WTC11 (cell line): ENCODE results near the gene PPP1R14C. TPM values are rescaled to one million over a fixed set of nuclear protein-coding genes. Genes with fewer than 3 reads are reported as not detected.

Experiments used
- ATAC-seq: fragments of 200-7000 bp; cut with Tn5 transposase; 2 replicates; pipeline ENCODE4 v1.10.0; 2021; ENCODE audit warnings: mild to moderate bottlenecking, moderate library complexity
- CTCF ChIA-PET: fragments of 300-600 bp; sonication (Branson Sonifier 250); formaldehyde crosslinking; loops from one replicate; lab custom pipeline; 2021; ENCODE audit warnings: antibody characterized with exemption; lab: Charles Lee
- POLR2A ChIA-PET: fragments of 350-600 bp; sonication (Branson Sonifier 250); formaldehyde crosslinking; loops from one replicate; lab custom pipeline; 2021; ENCODE audit warnings: antibody characterized with exemption; lab: Charles Lee
- DNase-seq: peaks from one replicate; pipeline ENCODE4 v3.0.0; 2021; ENCODE audit warnings: low spot score
- H3K27ac Mint-ChIP-seq: 2 replicates; pipeline ENCODE4 v1.8.0; 2021; ENCODE audit warnings: mixed read lengths
- H3K27me3 Mint-ChIP-seq: 2 replicates; pipeline ENCODE4 v1.8.0; 2021; ENCODE audit warnings: low read depth, mild to moderate bottlenecking, moderate library complexity, mixed read lengths
- H3K36me3 Mint-ChIP-seq: 2 replicates; pipeline ENCODE4 v1.8.0; 2021; ENCODE audit warnings: mixed read lengths
- H3K4me1 Mint-ChIP-seq: 2 replicates; pipeline ENCODE4 v1.8.0; 2022; ENCODE audit warnings: mixed read lengths
- H3K4me3 Mint-ChIP-seq: 2 replicates; pipeline ENCODE4 v1.8.0; 2021; ENCODE audit warnings: mild to moderate bottlenecking, moderate library complexity, mixed read lengths
- H3K9me3 Mint-ChIP-seq: 2 replicates; pipeline ENCODE4 v1.8.0; 2021; ENCODE audit warnings: mixed read lengths
- AR ChIP-seq: fragments of 250-450 bp; sonication (Bioruptor Pico); IDR thresholded peaks from 2 replicates; pipeline ENCODE4 v1.9.0; 2021; ENCODE audit warnings: mild to moderate bottlenecking
- CBFB ChIP-seq: sonication (generic); formaldehyde crosslinking; IDR thresholded peaks from 2 replicates; pipeline ENCODE4 v1.8.1; 2022; ENCODE audit warnings: mild to moderate bottlenecking, low read depth, missing genetic modification reagents
- ETV6 ChIP-seq: sonication (generic); formaldehyde crosslinking; IDR thresholded peaks from 2 replicates; pipeline ENCODE4 v1.8.1; 2022; ENCODE audit warnings: mild to moderate bottlenecking, missing genetic modification reagents
- FOXP4 ChIP-seq: sonication (generic); formaldehyde crosslinking; IDR thresholded peaks from 2 replicates; pipeline ENCODE4 v1.8.0; 2022; ENCODE audit warnings: mild to moderate bottlenecking, missing genetic modification reagents
- HMGA2 ChIP-seq: fragments of 250-450 bp; sonication (Bioruptor Pico); IDR thresholded peaks from 2 replicates; pipeline ENCODE4 v1.4.0; 2021; ENCODE audit warnings: mild to moderate bottlenecking, moderate library complexity
- IRF1 ChIP-seq: sonication (generic); formaldehyde crosslinking; IDR thresholded peaks from 2 replicates; pipeline ENCODE4 v1.8.0; 2023; ENCODE audit warnings: missing genetic modification reagents
- IRF2 ChIP-seq: sonication (generic); formaldehyde crosslinking; IDR thresholded peaks from 2 replicates; pipeline ENCODE4 v1.8.0; 2022; ENCODE audit warnings: low read depth, missing genetic modification reagents, borderline replicate concordance
- JUN ChIP-seq: sonication (generic); formaldehyde crosslinking; IDR thresholded peaks from 2 replicates; pipeline ENCODE4 v1.8.0; 2023; ENCODE audit warnings: mild to moderate bottlenecking, missing genetic modification reagents
- KAT7 ChIP-seq: sonication (generic); formaldehyde crosslinking; IDR thresholded peaks from 2 replicates; pipeline ENCODE4 v1.8.1; 2023; ENCODE audit warnings: missing genetic modification reagents, mild to moderate bottlenecking, borderline replicate concordance
- NR1H2 ChIP-seq: sonication (generic); formaldehyde crosslinking; IDR thresholded peaks from 2 replicates; pipeline ENCODE4 v1.9.0; 2021; ENCODE audit warnings: mild to moderate bottlenecking, moderate library complexity, missing genetic modification reagents
- SMAD3 ChIP-seq: sonication (generic); formaldehyde crosslinking; IDR thresholded peaks from 2 replicates; pipeline ENCODE4 v1.8.0; 2022; ENCODE audit warnings: missing genetic modification reagents, mild to moderate bottlenecking, borderline replicate concordance
- SMAD4 ChIP-seq: sonication (generic); formaldehyde crosslinking; IDR thresholded peaks from 2 replicates; pipeline ENCODE4 v1.8.0; 2022; ENCODE audit warnings: mild to moderate bottlenecking, missing genetic modification reagents
- TEAD4 ChIP-seq: sonication (generic); formaldehyde crosslinking; IDR thresholded peaks from 2 replicates; pipeline ENCODE4 v1.8.0; 2022; ENCODE audit warnings: mild to moderate bottlenecking, missing genetic modification reagents
- ZBTB21 ChIP-seq: sonication (generic); formaldehyde crosslinking; IDR thresholded peaks from 2 replicates; pipeline ENCODE4 v1.8.1; 2023; ENCODE audit warnings: mild to moderate bottlenecking, missing genetic modification reagents, borderline replicate concordance
- ZNF138 ChIP-seq: sonication (generic); formaldehyde crosslinking; conservative IDR thresholded peaks from 2 replicates; pipeline ENCODE4 v1.8.1; 2022; ENCODE audit warnings: mild to moderate bottlenecking, moderate library complexity, missing genetic modification reagents
- ZNF232 ChIP-seq: sonication (generic); formaldehyde crosslinking; IDR thresholded peaks from 2 replicates; pipeline ENCODE4 v1.8.0; 2022; ENCODE audit warnings: mild to moderate bottlenecking, missing genetic modification reagents
- total RNA-seq: library from RNA; stranded (reverse); gene quantifications from 3 replicates; pipeline ENCODE4 v1.2.3, GENCODE V29; 2021
- TF ChIP-seq, protein P1 (sequence below): sonication (generic); formaldehyde crosslinking; IDR thresholded peaks from 2 replicates; pipeline ENCODE4 v1.8.1; 2022; ENCODE audit warnings: low read depth, mild to moderate bottlenecking, moderate library complexity, missing genetic modification reagents, borderline replicate concordance
- TF ChIP-seq, protein P2 (sequence below): sonication (generic); formaldehyde crosslinking; conservative IDR thresholded peaks from 2 replicates; pipeline ENCODE4 v1.8.1; 2023; ENCODE audit warnings: mild to moderate bottlenecking, low read depth, missing genetic modification reagents, moderate library complexity
- TF ChIP-seq, protein P3 (sequence below): sonication (generic); formaldehyde crosslinking; IDR thresholded peaks from 2 replicates; pipeline ENCODE4 v1.8.0; 2022; ENCODE audit warnings: mild to moderate bottlenecking, missing genetic modification reagents
- TF ChIP-seq, protein P4 (sequence below): sonication (generic); formaldehyde crosslinking; conservative IDR thresholded peaks from 2 replicates; pipeline ENCODE4 v1.8.1; 2022; ENCODE audit warnings: mild to moderate bottlenecking, missing genetic modification reagents

The PPP1R14C gene
- total RNA-seq, 1 experiment from 2014 or later, result 1.1 TPM

- ATAC-seq (no peak), DNase-seq (no peak)
- peaks cover 26% of the 10 kb centered on the region for H3K27me3 Mint-ChIP-seq
- peaks cover 3% of the 10 kb centered on the region for H3K4me1 Mint-ChIP-seq
- TF ChIP-seq TEAD4 (no peak), FOXP4 (CRISPR knock-in tag) (no peak), ETV6 (CRISPR knock-in tag) (no peak), SMAD3 (no peak), ZNF138 (CRISPR knock-in tag) (no peak), JUN (CRISPR knock-in tag) (no peak), KAT7 (CRISPR knock-in tag) (no peak), ZBTB21 (CRISPR knock-in tag) (no peak), ZNF232 (CRISPR knock-in tag) (no peak)
- H3K27ac Mint-ChIP-seq, result no peak overlapping the region
- no peak overlapping the region for H3K4me3 Mint-ChIP-seq
- no peaks in the 10 kb centered on the region for H3K36me3 Mint-ChIP-seq
- ChIA-PET CTCF (interaction anchor here (0.8 kb wide), 1 partner anchor 164 kb away, joined by 5 read pairs; no protein-coding TSS in a partner anchor), POLR2A (no interaction called here)
- peaks cover 17% of the 10 kb centered on the region for H3K9me3 Mint-ChIP-seq
Measured at GRCh38 chr6:150235218-150235617, 92.4 kb downstream of the PPP1R14C start.

GRCh38 chr6:150236114-150236513 is 93.3 kb downstream of the PPP1R14C start:
- H3K27ac Mint-ChIP-seq, result no peak overlapping the region
- POLR2A ChIA-PET, result interaction anchor here (0.6 kb wide), 1 partner anchor 885 kb away, joined by 8 read pairs; no protein-coding TSS in a partner anchor
- H3K4me1 Mint-ChIP-seq, result no peaks in the 10 kb centered on the region
- peaks cover 22% of the 10 kb centered on the region for H3K9me3 Mint-ChIP-seq
- no peaks in the 10 kb centered on the region for H3K36me3 Mint-ChIP-seq
- TF ChIP-seq, protein P1, sequence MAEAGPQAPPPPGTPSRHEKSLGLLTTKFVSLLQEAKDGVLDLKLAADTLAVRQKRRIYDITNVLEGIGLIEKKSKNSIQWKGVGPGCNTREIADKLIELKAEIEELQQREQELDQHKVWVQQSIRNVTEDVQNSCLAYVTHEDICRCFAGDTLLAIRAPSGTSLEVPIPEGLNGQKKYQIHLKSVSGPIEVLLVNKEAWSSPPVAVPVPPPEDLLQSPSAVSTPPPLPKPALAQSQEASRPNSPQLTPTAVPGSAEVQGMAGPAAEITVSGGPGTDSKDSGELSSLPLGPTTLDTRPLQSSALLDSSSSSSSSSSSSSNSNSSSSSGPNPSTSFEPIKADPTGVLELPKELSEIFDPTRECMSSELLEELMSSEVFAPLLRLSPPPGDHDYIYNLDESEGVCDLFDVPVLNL (CRISPR knock-in tag), result no peak
- TF ChIP-seq IRF2 (CRISPR knock-in tag), result no peak
- TF ChIP-seq, protein P2, sequence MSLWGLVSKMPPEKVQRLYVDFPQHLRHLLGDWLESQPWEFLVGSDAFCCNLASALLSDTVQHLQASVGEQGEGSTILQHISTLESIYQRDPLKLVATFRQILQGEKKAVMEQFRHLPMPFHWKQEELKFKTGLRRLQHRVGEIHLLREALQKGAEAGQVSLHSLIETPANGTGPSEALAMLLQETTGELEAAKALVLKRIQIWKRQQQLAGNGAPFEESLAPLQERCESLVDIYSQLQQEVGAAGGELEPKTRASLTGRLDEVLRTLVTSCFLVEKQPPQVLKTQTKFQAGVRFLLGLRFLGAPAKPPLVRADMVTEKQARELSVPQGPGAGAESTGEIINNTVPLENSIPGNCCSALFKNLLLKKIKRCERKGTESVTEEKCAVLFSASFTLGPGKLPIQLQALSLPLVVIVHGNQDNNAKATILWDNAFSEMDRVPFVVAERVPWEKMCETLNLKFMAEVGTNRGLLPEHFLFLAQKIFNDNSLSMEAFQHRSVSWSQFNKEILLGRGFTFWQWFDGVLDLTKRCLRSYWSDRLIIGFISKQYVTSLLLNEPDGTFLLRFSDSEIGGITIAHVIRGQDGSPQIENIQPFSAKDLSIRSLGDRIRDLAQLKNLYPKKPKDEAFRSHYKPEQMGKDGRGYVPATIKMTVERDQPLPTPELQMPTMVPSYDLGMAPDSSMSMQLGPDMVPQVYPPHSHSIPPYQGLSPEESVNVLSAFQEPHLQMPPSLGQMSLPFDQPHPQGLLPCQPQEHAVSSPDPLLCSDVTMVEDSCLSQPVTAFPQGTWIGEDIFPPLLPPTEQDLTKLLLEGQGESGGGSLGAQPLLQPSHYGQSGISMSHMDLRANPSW, result no peak
- TF ChIP-seq HMGA2, result no peak
- TF ChIP-seq IRF1 (CRISPR knock-in tag), result no peak
- TF ChIP-seq, protein P3, sequence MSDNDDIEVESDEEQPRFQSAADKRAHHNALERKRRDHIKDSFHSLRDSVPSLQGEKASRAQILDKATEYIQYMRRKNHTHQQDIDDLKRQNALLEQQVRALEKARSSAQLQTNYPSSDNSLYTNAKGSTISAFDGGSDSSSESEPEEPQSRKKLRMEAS (CRISPR knock-in tag), result no peak
- no peak for TF ChIP-seq SMAD4 (CRISPR knock-in tag)
- ATAC-seq (no peak), DNase-seq (no peak)
- CTCF ChIA-PET, result no interaction called here
- no peak overlapping the region for H3K4me3 Mint-ChIP-seq
- peaks cover 18% of the 10 kb centered on the region for H3K27me3 Mint-ChIP-seq

DNA sequence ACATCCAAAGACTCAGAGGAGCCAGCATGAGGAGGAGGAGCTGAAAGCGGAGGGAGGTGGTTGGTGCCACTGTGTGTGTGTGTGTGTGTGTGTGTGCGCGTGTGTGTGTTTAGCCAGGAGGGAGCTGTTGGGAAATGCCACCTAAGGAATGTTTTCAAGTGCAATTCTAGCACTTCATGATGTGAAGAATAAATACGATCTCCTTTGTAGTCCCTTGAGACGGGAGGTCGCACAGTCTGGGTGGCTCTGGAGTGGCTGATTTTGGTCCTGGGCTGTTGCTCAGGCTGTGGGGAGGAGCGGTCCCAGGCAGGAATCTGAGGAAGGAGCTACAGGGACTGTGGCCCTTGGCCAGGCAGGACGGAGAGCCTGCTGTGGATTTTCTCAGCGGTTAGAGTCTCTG is 93.7 kb downstream of the PPP1R14C start:
- H3K36me3 Mint-ChIP-seq, result no peaks in the 10 kb centered on the region
- peaks cover 14% of the 10 kb centered on the region for H3K27me3 Mint-ChIP-seq
- peaks cover 22% of the 10 kb centered on the region for H3K9me3 Mint-ChIP-seq
- H3K27ac Mint-ChIP-seq, result no peak overlapping the region
- ATAC-seq (no peak), DNase-seq (peak; percentile 15)
- no peaks in the 10 kb centered on the region for H3K4me1 Mint-ChIP-seq
- ChIA-PET CTCF (no interaction called here), POLR2A (interaction anchor here (0.6 kb wide), 1 partner anchor 886 kb away, joined by 8 read pairs; no protein-coding TSS in a partner anchor)
- no peak overlapping the region for H3K4me3 Mint-ChIP-seq
- TF ChIP-seq, protein P4, sequence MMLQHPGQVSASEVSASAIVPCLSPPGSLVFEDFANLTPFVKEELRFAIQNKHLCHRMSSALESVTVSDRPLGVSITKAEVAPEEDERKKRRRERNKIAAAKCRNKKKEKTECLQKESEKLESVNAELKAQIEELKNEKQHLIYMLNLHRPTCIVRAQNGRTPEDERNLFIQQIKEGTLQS (CRISPR knock-in tag), result no peak
- TF ChIP-seq NR1H2 (CRISPR knock-in tag), result no peak
- no peak for TF ChIP-seq CBFB (CRISPR knock-in tag)
- TF ChIP-seq AR, result no peak
- TF ChIP-seq, all 79 proteins: peak for 0
